ENCODE measurements around the gene RIBC1. TPM values are rescaled to one million over a fixed set of nuclear protein-coding genes. Genes with fewer than 3 reads are reported as not detected.

RIBC1 gene
- total and polyA plus RNA-seq, 10 of the 15 experiments (the other 5 are each of a cell fraction or from before 2014, with no cell fraction given): 0.22 to 1.0 (median 0.54) TPM

DNA sequence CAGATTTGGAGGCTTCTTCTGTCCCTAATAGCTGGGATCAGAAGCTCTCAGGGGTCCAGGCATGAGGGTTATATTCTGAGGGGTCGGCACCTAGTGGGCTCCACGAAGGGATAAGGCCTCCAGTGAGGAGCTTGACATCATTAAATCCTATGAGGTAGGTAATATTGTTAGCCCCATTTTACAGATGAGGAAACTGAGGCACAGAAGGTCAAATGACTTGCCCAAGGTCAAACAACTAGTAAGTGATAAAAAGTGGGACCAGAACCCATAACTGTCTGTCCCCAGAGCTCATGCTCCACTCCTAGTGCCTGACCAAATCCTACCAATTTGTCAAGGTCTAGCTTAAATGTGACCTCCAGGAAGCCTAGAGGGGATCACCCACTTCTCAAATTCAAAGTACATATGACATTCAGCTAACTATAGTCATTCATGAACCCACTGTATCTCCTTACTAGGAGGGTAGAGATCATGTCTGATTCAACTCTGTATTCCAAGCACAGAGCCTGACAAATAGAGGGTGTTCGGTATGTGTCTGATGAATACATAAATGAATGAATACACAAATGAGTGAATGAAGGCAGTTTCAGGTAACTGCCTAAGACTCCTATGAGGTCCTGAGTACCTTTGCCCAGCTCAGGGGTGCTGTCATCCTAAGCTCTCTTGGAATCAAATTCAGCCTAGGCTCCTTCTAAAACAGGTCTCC is 43.5 kb upstream of the RIBC1 start:
- no peak for ATAC-seq
- H3K4me3 ChIP-seq: no peak overlapping the region
- 73% methylated on average over 3 of the region's 3 CpGs for WGBS (ENCODE audit: insufficient coverage, insufficient replicate concordance, low lambda C conversion rate, missing lambda C conversion rate)
- TF ChIP-seq, protein P1, sequence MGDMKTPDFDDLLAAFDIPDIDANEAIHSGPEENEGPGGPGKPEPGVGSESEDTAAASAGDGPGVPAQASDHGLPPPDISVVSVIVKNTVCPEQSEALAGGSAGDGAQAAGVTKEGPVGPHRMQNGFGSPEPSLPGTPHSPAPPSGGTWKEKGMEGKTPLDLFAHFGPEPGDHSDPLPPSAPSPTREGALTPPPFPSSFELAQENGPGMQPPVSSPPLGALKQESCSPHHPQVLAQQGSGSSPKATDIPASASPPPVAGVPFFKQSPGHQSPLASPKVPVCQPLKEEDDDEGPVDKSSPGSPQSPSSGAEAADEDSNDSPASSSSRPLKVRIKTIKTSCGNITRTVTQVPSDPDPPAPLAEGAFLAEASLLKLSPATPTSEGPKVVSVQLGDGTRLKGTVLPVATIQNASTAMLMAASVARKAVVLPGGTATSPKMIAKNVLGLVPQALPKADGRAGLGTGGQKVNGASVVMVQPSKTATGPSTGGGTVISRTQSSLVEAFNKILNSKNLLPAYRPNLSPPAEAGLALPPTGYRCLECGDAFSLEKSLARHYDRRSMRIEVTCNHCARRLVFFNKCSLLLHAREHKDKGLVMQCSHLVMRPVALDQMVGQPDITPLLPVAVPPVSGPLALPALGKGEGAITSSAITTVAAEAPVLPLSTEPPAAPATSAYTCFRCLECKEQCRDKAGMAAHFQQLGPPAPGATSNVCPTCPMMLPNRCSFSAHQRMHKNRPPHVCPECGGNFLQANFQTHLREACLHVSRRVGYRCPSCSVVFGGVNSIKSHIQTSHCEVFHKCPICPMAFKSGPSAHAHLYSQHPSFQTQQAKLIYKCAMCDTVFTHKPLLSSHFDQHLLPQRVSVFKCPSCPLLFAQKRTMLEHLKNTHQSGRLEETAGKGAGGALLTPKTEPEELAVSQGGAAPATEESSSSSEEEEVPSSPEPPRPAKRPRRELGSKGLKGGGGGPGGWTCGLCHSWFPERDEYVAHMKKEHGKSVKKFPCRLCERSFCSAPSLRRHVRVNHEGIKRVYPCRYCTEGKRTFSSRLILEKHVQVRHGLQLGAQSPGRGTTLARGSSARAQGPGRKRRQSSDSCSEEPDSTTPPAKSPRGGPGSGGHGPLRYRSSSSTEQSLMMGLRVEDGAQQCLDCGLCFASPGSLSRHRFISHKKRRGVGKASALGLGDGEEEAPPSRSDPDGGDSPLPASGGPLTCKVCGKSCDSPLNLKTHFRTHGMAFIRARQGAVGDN (IDR thresholded peaks at IDR 0.05): no peak
- TF ChIP-seq, protein P2, sequence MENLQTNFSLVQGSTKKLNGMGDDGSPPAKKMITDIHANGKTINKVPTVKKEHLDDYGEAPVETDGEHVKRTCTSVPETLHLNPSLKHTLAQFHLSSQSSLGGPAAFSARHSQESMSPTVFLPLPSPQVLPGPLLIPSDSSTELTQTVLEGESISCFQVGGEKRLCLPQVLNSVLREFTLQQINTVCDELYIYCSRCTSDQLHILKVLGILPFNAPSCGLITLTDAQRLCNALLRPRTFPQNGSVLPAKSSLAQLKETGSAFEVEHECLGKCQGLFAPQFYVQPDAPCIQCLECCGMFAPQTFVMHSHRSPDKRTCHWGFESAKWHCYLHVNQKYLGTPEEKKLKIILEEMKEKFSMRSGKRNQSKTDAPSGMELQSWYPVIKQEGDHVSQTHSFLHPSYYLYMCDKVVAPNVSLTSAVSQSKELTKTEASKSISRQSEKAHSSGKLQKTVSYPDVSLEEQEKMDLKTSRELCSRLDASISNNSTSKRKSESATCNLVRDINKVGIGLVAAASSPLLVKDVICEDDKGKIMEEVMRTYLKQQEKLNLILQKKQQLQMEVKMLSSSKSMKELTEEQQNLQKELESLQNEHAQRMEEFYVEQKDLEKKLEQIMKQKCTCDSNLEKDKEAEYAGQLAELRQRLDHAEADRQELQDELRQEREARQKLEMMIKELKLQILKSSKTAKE (IDR thresholded peaks at IDR 0.05; ENCODE audit: low read depth, poor library complexity, severe bottlenecking): no peak
- TF ChIP-seq CHD1 (IDR thresholded peaks at IDR 0.05; ENCODE audit: low read depth, low read length) (no peak), ZNF217 (IDR thresholded peaks at IDR 0.05) (no peak), MEF2A (IDR thresholded peaks at IDR 0.05; ENCODE audit: insufficient read depth, low read depth, low read length) (no peak), ZSCAN29 (IDR thresholded peaks at IDR 0.05) (no peak), SUPT20H (IDR thresholded peaks at IDR 0.05; ENCODE audit: borderline replicate concordance, control insufficient read depth, low read depth, low read length) (no peak), MYC (IDR thresholded peaks at IDR 0.05; ENCODE audit: insufficient read depth, insufficient read length, insufficient replicate concordance, low read length, severe bottlenecking) (no peak), NFIC (IDR thresholded peaks at IDR 0.05; ENCODE audit: low read depth, low read length) (no peak)
- TF ChIP-seq, protein P3, sequence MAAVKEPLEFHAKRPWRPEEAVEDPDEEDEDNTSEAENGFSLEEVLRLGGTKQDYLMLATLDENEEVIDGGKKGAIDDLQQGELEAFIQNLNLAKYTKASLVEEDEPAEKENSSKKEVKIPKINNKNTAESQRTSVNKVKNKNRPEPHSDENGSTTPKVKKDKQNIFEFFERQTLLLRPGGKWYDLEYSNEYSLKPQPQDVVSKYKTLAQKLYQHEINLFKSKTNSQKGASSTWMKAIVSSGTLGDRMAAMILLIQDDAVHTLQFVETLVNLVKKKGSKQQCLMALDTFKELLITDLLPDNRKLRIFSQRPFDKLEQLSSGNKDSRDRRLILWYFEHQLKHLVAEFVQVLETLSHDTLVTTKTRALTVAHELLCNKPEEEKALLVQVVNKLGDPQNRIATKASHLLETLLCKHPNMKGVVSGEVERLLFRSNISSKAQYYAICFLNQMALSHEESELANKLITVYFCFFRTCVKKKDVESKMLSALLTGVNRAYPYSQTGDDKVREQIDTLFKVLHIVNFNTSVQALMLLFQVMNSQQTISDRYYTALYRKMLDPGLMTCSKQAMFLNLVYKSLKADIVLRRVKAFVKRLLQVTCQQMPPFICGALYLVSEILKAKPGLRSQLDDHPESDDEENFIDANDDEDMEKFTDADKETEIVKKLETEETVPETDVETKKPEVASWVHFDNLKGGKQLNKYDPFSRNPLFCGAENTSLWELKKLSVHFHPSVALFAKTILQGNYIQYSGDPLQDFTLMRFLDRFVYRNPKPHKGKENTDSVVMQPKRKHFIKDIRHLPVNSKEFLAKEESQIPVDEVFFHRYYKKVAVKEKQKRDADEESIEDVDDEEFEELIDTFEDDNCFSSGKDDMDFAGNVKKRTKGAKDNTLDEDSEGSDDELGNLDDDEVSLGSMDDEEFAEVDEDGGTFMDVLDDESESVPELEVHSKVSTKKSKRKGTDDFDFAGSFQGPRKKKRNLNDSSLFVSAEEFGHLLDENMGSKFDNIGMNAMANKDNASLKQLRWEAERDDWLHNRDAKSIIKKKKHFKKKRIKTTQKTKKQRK (IDR thresholded peaks at IDR 0.05; ENCODE audit: low read depth, low read length): no peak
- TF ChIP-seq, protein P4, sequence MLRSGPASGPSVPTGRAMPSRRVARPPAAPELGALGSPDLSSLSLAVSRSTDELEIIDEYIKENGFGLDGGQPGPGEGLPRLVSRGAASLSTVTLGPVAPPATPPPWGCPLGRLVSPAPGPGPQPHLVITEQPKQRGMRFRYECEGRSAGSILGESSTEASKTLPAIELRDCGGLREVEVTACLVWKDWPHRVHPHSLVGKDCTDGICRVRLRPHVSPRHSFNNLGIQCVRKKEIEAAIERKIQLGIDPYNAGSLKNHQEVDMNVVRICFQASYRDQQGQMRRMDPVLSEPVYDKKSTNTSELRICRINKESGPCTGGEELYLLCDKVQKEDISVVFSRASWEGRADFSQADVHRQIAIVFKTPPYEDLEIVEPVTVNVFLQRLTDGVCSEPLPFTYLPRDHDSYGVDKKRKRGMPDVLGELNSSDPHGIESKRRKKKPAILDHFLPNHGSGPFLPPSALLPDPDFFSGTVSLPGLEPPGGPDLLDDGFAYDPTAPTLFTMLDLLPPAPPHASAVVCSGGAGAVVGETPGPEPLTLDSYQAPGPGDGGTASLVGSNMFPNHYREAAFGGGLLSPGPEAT (IDR thresholded peaks at IDR 0.05; ENCODE audit: low read depth): no peak

More for the DNA sequence above, 43.5 kb upstream of the RIBC1 start:
- Histone ChIP-seq H3K9me3 (replicated peaks; ENCODE audit: control insufficient read depth, insufficient read depth, low read length) (no peaks in the 10 kb centered on the region), H2AFZ (ENCODE audit: control insufficient read depth, low read depth, low read length) (no peak overlapping the region), H3K36me3 (ENCODE audit: control insufficient read depth in 2 of 2, insufficient read depth in 2 of 2, low read length in 1 of 2) (peaks cover 28 to 41% of the 10 kb centered on the region in 2 experiments; a peak in 3 of 4 replicates), H3K4me2 (ENCODE audit: control insufficient read depth, insufficient read depth) (no peak overlapping the region), H3K79me2 (ENCODE audit: control insufficient read depth, insufficient read depth, low read length) (no peaks in the 10 kb centered on the region), H3K4me1 (ENCODE audit: control insufficient read depth, insufficient read depth, low read length) (no peaks in the 10 kb centered on the region), H3K27ac (ENCODE audit: control insufficient read depth, insufficient read depth) (no peak overlapping the region), H3K27me3 (replicated peaks in 1 of 2; ENCODE audit: control insufficient read depth in 2 of 2, insufficient read depth in 2 of 2, low read length in 1 of 2) (no peaks in the 10 kb centered on the region), H3K9ac (ENCODE audit: control insufficient read depth, insufficient read depth, low read length) (no peak overlapping the region), H4K20me1 (ENCODE audit: control insufficient read depth, insufficient read depth) (no peaks in the 10 kb centered on the region)
- POLR2A ChIA-PET: no interaction called here
- no TSS peak for BruUV-seq (replicated peaks)
- SMC1A ChIA-PET (ENCODE audit: uncharacterized antibody, unreplicated experiment): no interaction called here
- CTCF ChIA-PET: interaction anchor here (1.0 to 1.9 kb wide), 3 partner anchors 9 to 103 kb away, joined by 3 to 5 read pairs (median 4); no protein-coding TSS in a partner anchor
- intact Hi-C loops (cut with micrococcal nuclease; ENCODE audit: unreplicated experiment): no loop called here
- RAD21 ChIA-PET (ENCODE audit: unreplicated experiment): interaction anchor here (0.9 kb wide), 1 partner anchor 67 kb away, joined by 4 read pairs; no protein-coding TSS in a partner anchor
- no peak for DNase-seq (ENCODE audit: low read depth, low spot score)
- no peak for FAIRE-seq
- in situ Hi-C loops (cut with MboI): no loop called here
